ENCODE measurements around the gene CAMTA1. TPM values are rescaled to one million over a fixed set of nuclear protein-coding genes. Genes with fewer than 3 reads are reported as not detected.

Gene CAMTA1
- total RNA-seq, 1 experiment from 2014 or later: 60.0 TPM

DNA sequence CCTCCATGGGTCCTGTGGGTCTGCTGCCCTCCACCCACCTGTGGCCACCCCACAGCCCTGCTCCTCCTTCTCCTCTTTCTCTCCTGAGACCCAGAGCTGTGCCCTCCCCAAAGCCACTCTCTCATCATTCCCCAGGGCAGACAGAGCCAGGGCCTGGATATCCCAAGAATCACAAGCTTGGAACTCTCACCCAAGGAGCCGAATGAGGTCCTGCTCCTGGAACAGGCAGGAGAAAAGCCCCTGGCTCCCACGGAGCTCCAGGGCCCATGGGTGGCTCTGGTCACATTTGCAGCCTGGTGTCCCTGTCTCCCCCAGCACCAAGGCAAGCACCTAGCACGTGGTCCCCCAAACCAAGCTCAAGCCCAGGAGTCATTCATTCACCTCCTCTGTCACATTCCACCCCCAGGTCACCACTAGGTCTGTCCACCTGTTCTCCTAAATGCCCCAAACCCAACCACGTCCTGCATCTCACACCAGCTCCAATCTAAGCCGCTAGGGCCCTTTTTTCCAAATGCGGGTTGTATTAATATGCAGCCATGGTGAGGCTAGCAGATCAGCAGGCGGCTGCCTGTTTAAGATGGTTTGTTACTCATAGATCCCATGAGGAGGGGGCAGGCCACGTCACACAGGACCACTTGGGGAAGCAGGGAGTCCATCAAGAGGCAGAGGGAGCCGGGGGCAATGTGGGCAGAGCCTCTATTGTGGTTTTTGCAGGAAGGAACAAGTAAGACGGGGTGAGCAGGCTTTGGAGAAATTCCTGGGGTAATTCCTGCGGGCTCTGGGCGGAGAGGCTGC lies 770.3 kb downstream of the CAMTA1 start:
- TF ChIP-seq, protein P1, sequence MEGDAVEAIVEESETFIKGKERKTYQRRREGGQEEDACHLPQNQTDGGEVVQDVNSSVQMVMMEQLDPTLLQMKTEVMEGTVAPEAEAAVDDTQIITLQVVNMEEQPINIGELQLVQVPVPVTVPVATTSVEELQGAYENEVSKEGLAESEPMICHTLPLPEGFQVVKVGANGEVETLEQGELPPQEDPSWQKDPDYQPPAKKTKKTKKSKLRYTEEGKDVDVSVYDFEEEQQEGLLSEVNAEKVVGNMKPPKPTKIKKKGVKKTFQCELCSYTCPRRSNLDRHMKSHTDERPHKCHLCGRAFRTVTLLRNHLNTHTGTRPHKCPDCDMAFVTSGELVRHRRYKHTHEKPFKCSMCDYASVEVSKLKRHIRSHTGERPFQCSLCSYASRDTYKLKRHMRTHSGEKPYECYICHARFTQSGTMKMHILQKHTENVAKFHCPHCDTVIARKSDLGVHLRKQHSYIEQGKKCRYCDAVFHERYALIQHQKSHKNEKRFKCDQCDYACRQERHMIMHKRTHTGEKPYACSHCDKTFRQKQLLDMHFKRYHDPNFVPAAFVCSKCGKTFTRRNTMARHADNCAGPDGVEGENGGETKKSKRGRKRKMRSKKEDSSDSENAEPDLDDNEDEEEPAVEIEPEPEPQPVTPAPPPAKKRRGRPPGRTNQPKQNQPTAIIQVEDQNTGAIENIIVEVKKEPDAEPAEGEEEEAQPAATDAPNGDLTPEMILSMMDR (IDR thresholded peaks at IDR 0.05; ENCODE audit: insufficient read depth in 1 of 2, low read depth in 1 of 2, low read length in 1 of 2, severe bottlenecking in 1 of 2, unreplicated experiment in 1 of 2): no peak
- ChIA-PET POLR2A (no interaction called here), CTCF (no interaction called here)
- Histone ChIP-seq H3K9me3 (no peaks in the 10 kb centered on the region), H3K27me3 (replicated peaks; ENCODE audit: control insufficient read depth, insufficient read depth, low read length) (no peaks in the 10 kb centered on the region; the same call in 1 of the 2 replicates), H3K4me1 (no peaks in the 10 kb centered on the region), H3K4me3 (ENCODE audit: low read depth, low read length) (no peak overlapping the region), H3K36me3 (ENCODE audit: control insufficient read depth, insufficient read depth, low read length) (no peaks in the 10 kb centered on the region)
- DNase-seq: no peak
- Mint-ChIP-seq H3K4me3 (ENCODE audit: unreplicated experiment) (no peak overlapping the region), H3K27me3 (ENCODE audit: insufficient read depth, unreplicated experiment) (peaks cover 7% of the 10 kb centered on the region), H3K36me3 (ENCODE audit: insufficient read depth, unreplicated experiment) (no peaks in the 10 kb centered on the region), H3K4me1 (ENCODE audit: low read depth, unreplicated experiment) (no peaks in the 10 kb centered on the region), H3K27ac (ENCODE audit: unreplicated experiment) (no peak overlapping the region), H3K9me3 (ENCODE audit: unreplicated experiment) (no peaks in the 10 kb centered on the region)
- intact Hi-C loops (cut with micrococcal nuclease; ENCODE audit: unreplicated experiment): no loop called here
- no TSS peak for BruUV-seq (replicated peaks)

DNA sequence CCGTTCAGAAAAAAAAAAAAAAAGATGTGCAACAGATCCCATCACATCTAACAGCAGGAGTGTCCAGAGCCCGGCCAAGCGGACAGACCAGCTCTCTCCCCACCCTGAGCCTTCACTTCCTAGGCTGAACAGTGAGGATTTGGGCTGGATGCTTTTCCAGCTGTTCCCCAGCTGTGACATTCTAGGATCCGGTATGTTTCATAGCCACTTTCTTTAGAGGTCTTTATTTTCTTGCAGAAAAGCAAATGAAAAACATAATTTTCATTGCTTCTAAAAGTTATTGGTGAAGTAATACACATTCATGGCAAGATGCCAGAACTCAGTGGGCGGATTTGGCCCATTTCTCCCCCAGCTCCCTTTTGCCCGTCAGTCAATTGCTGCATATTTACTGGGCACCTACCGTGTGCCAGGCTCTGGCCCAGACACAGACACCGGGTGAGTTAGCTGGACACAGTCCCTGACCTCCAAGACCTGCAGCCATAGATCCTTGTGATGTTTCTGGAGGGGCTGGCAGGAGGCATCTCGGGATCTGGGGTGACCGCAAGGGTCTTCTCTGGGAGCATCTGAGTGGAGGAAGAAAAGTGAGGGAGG lies 772.1 kb downstream of the CAMTA1 start:
- no peak overlapping the region for H3K4me3 ChIP-seq (ENCODE audit: low read depth, low read length)
- DNase-seq: no peak
- TF ChIP-seq, protein P1 (IDR thresholded peaks at IDR 0.05; ENCODE audit: insufficient read depth in 1 of 2, low read depth in 1 of 2, low read length in 1 of 2, severe bottlenecking in 1 of 2, unreplicated experiment in 1 of 2): no peak
- no peaks in the 10 kb centered on the region for H3K36me3 ChIP-seq (ENCODE audit: control insufficient read depth, insufficient read depth, low read length)
- ChIA-PET POLR2A (no interaction called here), CTCF (no interaction called here)
- Mint-ChIP-seq H3K36me3 (ENCODE audit: insufficient read depth, unreplicated experiment) (no peaks in the 10 kb centered on the region), H3K27me3 (ENCODE audit: insufficient read depth, unreplicated experiment) (peaks cover 8% of the 10 kb centered on the region), H3K27ac (ENCODE audit: unreplicated experiment) (no peak overlapping the region), H3K9me3 (ENCODE audit: unreplicated experiment) (no peaks in the 10 kb centered on the region), H3K4me3 (ENCODE audit: unreplicated experiment) (no peak overlapping the region), H3K4me1 (ENCODE audit: low read depth, unreplicated experiment) (no peaks in the 10 kb centered on the region)
- H3K9me3 ChIP-seq: no peaks in the 10 kb centered on the region
- BruUV-seq (replicated peaks): no TSS peak
- H3K27me3 ChIP-seq (replicated peaks; ENCODE audit: control insufficient read depth, insufficient read depth, low read length): no peaks in the 10 kb centered on the region; the same call in 1 of the 2 replicates
- intact Hi-C loops (cut with micrococcal nuclease; ENCODE audit: unreplicated experiment): no loop called here
- H3K4me1 ChIP-seq: no peaks in the 10 kb centered on the region

DNA sequence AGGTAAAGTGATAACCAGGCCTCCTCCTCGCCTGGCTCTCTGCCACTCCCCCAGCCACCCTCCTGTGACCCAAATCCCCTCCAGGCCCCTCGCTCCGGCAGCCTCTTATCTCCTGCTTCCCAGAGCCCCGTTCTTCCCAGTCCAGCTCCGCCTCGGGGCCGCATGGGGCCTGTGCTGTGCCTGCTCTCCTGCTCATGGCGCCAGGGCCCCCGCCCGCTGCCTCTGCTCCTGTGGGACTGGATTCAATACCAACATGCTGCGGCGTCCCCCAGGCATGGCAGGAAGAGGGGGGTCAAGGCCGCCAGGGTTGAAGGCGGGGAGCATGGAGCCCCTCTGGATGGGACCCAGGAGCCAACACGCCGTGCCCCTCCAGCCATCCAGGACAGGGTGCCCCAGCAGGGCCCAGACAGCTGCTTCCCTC lies 772.8 kb downstream of the CAMTA1 start:
- Mint-ChIP-seq H3K27ac (ENCODE audit: unreplicated experiment) (no peak overlapping the region), H3K4me1 (ENCODE audit: low read depth, unreplicated experiment) (no peaks in the 10 kb centered on the region), H3K27me3 (ENCODE audit: insufficient read depth, unreplicated experiment) (peaks cover 6% of the 10 kb centered on the region), H3K9me3 (ENCODE audit: unreplicated experiment) (no peaks in the 10 kb centered on the region), H3K36me3 (ENCODE audit: insufficient read depth, unreplicated experiment) (no peaks in the 10 kb centered on the region), H3K4me3 (ENCODE audit: unreplicated experiment) (no peak overlapping the region)
- Histone ChIP-seq H3K4me3 (ENCODE audit: low read depth, low read length) (no peak overlapping the region), H3K9me3 (no peaks in the 10 kb centered on the region), H3K4me1 (no peaks in the 10 kb centered on the region), H3K27me3 (replicated peaks; ENCODE audit: control insufficient read depth, insufficient read depth, low read length) (no peaks in the 10 kb centered on the region; the same call in 1 of the 2 replicates), H3K36me3 (ENCODE audit: control insufficient read depth, insufficient read depth, low read length) (no peaks in the 10 kb centered on the region)
- CTCF ChIA-PET: no interaction called here
- intact Hi-C loops (cut with micrococcal nuclease; ENCODE audit: unreplicated experiment): no loop called here
- POLR2A ChIA-PET: no interaction called here
- no peak for DNase-seq
- no TSS peak for BruUV-seq (replicated peaks)
- TF ChIP-seq, protein P1 (IDR thresholded peaks at IDR 0.05; ENCODE audit: insufficient read depth in 1 of 2, low read depth in 1 of 2, low read length in 1 of 2, severe bottlenecking in 1 of 2, unreplicated experiment in 1 of 2): no peak
